Epidermal melanocyte (primary cell): ENCODE measurements around the gene DPM1.
"Not testable (repeated sequence)": the region's sequence is repeated elsewhere in the genome, so short reads cannot be mapped to it uniquely, and the experiment has no call there.

Experiments
- DNase-seq: peaks from one replicate; pipeline ENCODE4 v3.0.0; 2011; ENCODE audit warnings: low spot score; ENCODE audit not compliant: insufficient read length

DPM1 gene

DNA sequence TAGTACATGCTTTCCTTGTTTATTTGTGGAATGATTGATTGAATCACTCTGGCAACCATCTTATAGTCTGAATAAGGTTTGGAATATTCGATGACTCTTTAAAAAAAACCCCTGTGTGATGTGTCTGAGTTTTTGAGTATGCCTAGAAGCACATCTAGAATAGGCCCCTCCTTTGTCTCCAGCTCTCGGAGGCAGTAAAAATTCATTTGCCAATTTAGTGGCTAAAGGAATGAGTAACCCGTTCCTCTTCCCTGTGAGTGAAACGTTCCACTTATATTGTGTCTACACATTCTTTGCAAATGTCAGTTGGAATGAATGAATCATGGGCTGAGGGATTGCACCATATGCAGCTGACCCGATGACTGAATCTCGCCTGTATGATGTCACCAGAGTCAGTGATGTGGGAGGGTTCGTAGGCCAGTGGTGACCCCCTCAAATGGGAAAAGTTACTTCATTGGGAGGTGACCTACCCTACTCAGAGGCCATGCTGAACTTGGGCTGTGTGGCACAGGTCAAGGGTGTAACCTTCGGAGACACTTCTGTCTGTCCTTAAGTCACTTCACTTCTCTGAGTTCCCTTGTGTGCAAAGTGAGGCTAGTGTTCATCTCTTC is 21.8 kb upstream of the DPM1 start:
- peak; percentile 78 for DNase-seq

- not testable (repeated sequence) for DNase-seq
Observed at GRCh38 chr20:50978533-50978932, 20.2 kb upstream of the DPM1 start.

DNA sequence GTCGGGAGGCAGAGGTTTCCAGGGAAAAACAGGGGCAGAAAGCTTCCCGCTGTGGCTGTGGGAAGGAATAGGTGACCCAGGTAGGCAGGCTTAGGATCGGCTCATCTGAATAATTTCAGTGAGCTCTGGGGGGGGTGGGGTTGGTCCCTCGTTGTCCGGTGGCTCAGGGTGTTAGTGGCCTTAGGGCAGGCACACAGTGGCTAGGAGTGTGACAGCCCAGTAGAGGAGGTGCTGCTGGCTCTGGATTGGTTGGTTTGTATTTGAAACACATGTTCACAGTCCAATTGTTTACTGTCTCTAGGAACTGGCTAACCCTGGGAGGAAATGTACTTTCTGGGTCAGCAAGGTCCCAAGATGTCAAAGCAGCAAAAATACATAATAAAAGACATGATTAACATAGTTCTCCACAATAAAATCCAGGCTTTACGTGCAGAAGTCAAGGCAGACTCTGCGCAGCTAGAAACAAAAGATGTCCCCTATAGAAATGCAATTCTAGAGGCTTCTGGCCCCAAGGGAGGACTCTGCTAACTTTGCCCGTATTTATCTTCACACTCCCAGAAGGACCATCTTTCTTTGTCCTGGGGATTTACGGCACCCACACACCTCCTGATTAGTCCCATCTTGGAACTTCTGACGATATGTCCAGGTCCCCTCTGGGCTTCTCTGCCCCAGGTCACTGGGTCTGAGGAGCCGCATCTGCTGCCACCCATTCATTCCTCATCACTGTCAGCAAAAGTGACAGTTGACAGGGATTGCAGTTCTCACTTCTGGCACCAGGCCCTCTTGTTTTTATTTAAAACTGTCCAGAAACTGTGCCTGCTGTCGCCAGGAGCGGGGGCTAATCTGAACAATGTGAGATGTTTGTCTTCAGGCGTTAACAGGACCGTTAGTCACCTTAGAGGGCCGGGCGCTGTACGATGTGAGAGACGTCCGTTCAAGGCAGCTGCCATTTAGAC is 19.0 kb upstream of the DPM1 start:
- DNase-seq = no peak

DNA sequence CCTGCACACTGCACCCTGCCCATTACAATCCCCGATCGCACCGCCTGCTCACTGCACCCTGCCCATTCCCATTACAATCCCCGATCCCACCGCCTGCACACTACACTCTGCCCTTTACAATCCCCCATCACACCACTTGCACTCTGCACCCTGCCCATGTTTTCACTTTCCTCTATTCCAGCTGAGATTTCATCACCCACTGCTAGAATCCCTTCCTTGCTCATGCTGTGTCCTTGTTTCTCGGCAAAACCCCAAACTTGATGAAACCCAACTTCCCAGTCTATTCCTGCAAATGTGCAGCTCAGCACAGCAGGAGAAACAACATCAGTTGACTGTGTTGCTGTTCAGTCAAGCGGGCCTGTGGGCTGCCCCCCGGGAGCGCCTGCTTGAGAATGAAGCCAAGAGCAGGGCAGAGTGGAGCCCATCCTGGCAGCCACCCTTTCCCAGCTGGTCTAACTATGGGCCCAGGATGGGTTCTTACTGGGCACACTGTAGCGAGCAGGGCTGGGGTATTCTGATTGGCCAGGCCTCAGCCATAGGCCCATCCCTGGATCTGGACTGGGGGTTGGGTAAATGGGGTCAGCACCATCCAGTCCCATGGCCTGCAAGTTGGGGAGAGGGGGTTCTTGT is 17.5 kb upstream of the DPM1 start:
- no peak for DNase-seq

GRCh38 chr20:50969912-50970311 is 11.6 kb upstream of the DPM1 start:
- no peak for DNase-seq

DNA sequence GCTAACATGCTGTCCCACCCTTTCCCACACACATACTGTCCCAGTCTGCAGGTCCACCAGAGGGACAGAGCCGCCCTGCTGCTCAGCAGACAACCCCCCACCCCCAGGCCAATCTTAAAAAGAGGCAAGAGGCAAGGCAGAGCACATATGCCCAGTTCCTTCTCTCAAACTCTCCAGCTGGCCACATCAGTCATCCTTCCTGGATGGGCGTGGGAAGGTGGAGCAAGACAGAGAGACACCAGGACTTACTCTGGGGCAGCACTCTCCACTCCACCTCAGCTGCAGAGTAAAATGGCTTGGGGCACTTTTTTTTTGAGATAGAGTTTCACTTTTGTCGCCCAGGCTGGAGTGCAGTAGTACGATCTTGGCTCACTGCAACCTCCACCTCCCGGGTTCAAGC is 11.1 kb upstream of the DPM1 start:
- DNase-seq = no peak

DNA sequence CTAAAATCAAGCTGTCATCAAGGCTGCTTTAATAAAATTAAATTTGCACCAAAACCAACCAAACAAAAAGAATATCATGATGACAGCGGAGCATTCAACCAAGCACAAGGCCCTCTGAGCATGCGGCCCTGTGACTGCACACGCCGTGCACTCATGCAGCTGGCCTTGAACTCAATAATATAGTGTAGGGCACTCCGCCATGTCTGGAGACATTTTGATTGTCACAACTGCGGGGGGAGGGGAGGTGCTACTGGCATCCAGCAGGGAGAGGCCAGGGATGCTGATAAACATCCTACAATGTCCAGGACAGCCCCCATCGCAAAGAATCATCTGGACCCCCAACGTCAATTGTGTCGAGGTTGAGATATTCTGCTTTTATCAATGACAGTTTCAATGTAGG is 10.0 kb upstream of the DPM1 start:
- DNase-seq = no peak

GRCh38 chr20:50967586-50967985 is 9.3 kb upstream of the DPM1 start:
- DNase-seq = no peak

GRCh38 chr20:50959543-50960126 is 1.3 kb upstream of the DPM1 start:
- DNase-seq = no peak

- peak; percentile 55 for DNase-seq
Observed at GRCh38 chr20:50958615-50959542, 547 bp upstream of the DPM1 start, which contains the start of gene MOCS3. Gene MOCS3 (plus strand): TSS chr20:50958818. CDS start chr20:50958843, 25 bp downstream.

DNA sequence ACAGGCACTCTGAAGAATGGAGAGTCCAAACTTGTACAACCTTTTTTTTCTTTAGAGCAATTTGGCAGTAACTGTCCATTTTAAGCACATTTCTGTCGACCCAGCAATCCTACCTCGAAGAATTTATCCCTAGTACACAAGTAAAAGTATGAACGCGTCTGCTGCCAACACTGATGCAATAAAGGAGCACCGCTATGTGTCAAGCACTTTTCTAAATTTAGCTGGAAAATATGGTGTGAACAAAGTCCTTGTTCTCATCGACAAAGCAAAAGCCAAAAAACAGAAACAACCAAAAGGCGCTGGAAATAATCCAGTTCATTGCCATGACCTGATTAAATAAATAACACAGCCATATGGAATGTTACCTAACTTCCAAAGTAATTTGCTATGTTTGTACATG is 1.1 kb downstream of the DPM1 start:
- no peak for DNase-seq

GRCh38 chr20:50953821-50954220 is 4.5 kb downstream of the DPM1 start:
- DNase-seq = no peak

- DNase-seq = no peak
Observed at GRCh38 chr20:50953196-50953595, 5.1 kb downstream of the DPM1 start.

DNA sequence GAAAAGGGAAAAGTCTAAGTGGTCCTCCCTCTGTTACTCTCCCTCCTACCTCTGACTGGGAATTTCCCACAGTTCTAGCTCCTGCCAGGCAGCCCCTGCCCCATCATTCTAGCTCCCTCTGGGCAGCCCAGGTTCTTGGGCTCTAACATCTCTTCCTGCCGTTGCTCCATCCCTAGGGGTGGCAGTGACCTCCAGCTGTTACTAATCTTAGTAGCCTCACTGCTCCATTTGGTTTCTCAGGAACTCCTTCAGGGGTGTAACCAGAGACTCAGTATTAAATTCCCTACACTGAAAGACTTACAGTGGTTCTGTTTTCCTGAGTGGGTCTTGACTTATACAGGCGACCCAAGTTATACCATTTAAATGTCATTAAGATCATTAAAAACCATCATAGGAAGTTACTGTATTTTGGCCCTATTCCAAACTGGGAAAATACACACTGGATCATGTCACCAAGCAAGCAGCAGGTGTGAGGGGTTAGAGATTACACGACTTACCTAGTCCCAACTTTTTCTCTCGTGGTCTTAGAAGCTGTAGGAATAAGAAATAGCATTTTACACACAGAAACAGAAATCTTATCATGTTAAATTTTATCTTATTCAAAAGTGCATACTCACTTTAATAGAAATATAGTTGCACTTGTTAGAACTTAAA is 10.1 kb downstream of the DPM1 start:
- no peak for DNase-seq

DNA sequence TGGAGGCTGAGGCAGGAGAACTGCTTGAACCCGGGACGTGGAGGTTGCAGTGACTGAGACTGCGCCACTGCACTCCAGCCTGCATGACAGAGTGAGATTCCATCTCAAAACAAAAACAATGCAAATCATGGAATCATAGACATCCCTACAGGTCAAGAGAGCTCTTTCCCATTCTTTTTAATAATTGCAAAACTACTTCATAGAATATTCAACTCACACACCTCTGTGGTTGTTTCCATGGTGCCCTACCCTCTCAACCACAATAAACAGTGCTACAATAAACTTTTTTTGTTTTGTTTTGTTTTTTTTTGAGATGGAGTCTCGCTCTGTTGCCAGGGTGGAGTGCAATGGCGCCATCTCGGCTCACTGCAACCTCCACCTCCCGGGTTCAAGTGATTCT is 15.3 kb downstream of the DPM1 start:
- no peak for DNase-seq

DNA sequence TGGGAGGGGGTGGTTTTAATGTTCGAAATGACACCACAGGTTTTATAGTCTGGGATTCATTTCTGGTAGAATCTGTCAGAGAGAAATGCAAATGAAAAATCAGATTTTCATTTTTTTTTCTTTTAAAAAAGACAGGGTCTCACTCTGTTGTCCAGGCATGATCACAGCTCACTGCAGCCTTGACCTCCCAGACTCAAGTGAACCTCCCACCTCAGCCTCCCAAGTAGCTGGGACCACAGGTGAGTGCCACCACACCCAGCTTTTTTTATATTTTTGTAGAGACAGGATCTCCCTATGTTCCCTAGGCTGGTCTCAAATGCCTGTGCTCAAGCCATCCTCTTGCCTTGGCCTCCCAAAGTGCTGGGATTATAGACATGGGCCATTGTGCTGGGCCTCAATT is 24.7 kb downstream of the DPM1 start:
- no peak for DNase-seq

GRCh38 chr20:50932691-50933280 is 25.5 kb downstream of the DPM1 start:
- DNase-seq = no peak

GRCh38 chr20:50932016-50932485 is 26.3 kb downstream of the DPM1 start:
- DNase-seq = no peak

GRCh38 chr20:50931306-50932015 is 26.9 kb downstream of the DPM1 start, which contains the start of gene ADNP:
Gene ADNP (minus strand): TSS chr20:50931437. CDS start chr20:50903996, 27,441 bp downstream.
- peak; percentile 56 for DNase-seq
